Stomach (tissue), 4 donors: ENCODE data around the gene NCAPD2.

Experiments used
- CTCF ChIP-seq, 7 experiments: fragments of 450-650 bp in 4 of 7; fragments of 200-600 bp in 3 of 7; sonication (generic) in 3 of 7; IDR thresholded peaks; one replicate each; pipeline ENCODE4 v1.5.1; 2016 to 2019; ENCODE audit warnings: antibody characterized with exemption in 7 of 7, control low read depth in 2 of 7, mild to moderate bottlenecking in 1 of 7
- EP300 ChIP-seq: sonication (generic); formaldehyde crosslinking; IDR thresholded peaks from one replicate; pipeline ENCODE4 v1.6.1; 2017; ENCODE audit warnings: antibody characterized with exemption
- POLR2AphosphoS5 ChIP-seq, 3 donors: sonication (generic); formaldehyde crosslinking; IDR thresholded peaks; one replicate each; pipeline ENCODE4 v1.6.1; 2016; ENCODE audit warnings: antibody characterized with exemption in 3 of 3

GRCh38 chr12:6574576-6575295, 80.8 kb downstream of the NCAPD2 start:
- TF ChIP-seq EP300, result no peak
- no peak for TF ChIP-seq CTCF (IDR thresholded peaks at IDR 0.05)
- no peak for TF ChIP-seq POLR2AphosphoS5 (IDR thresholded peaks at IDR 0.05)
